ENCODE data around the gene IL10.

DNA sequence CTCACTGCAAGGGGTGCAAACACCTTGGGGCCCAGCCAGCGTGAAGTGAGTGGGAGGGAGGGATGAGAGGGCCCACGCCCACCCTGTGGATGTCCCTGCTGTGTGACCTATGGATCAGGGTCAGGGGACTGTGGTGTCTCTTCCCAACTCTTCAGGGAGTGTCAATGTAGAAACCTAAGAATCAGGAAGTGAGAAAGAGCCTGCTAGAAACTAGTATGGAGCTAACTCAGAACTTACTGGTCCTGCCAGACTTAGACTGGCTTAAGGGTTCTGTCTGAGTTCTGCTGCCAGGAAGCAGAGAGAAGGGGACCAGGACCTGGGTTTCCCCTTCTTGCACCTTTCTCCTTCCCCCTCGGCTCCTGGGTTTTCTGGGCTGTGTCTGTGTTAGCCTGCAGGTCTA lies 1.8 kb upstream of the IL10 start:
- no peak for TF ChIP-seq YY1 (IDR thresholded peaks at IDR 0.05; ENCODE audit: insufficient read depth, insufficient read length)
- no peak for TF ChIP-seq ZNF274 (IDR thresholded peaks at IDR 0.05; ENCODE audit: low read depth, low read length)
- TF ChIP-seq SUZ12 (IDR thresholded peaks at IDR 0.05; ENCODE audit: extremely low read depth, insufficient read depth, insufficient read length) = no peak
